AML-193 (cell line): Measurements from ENCODE around the gene PRSS27.
A peak's percentile ranks its signal among the peaks of the same experiment; 100 is the strongest.
"Not testable (repeated sequence)": the region's sequence is repeated elsewhere in the genome, so short reads cannot be mapped to it uniquely, and the experiment has no call there.

Source experiments
- DNase-seq, 2 experiments: peaks; one replicate each; lab custom pipeline; 2025; lab: John Stamatoyannopoulos, UW

Gene PRSS27

GRCh38 chr16:2724088-2724676 lies 4.2 kb upstream of the PRSS27 start:
- no peak for DNase-seq

- DNase-seq, result not testable (repeated sequence)
Measured at GRCh38 chr16:2721634-2722173, 1.7 kb upstream of the PRSS27 start.

GRCh38 chr16:2720719-2721633 lies 952 bp upstream of the PRSS27 start:
- DNase-seq, result peak; percentile 62 to 66

- no peak for DNase-seq
Measured at GRCh38 chr16:2719328-2720063, 528 bp downstream of the PRSS27 start.

GRCh38 chr16:2717383-2718263 lies 2.4 kb downstream of the PRSS27 start:
- DNase-seq, result no peak

- DNase-seq, result no peak
Measured at GRCh38 chr16:2716948-2717347, 3.1 kb downstream of the PRSS27 start.

GRCh38 chr16:2715966-2716885 lies 3.8 kb downstream of the PRSS27 start:
- DNase-seq, result no peak

GRCh38 chr16:2715519-2715918 lies 4.5 kb downstream of the PRSS27 start:
- DNase-seq, result peak; percentile 11 to 31

- DNase-seq, result no peak
Measured at GRCh38 chr16:2715064-2715463, 5.0 kb downstream of the PRSS27 start.

- no peak for DNase-seq
Measured at GRCh38 chr16:2713985-2714774, 5.8 kb downstream of the PRSS27 start.

GRCh38 chr16:2713523-2713922 lies 6.5 kb downstream of the PRSS27 start:
- no peak for DNase-seq

GRCh38 chr16:2712546-2712945 lies 7.5 kb downstream of the PRSS27 start:
- no peak for DNase-seq

- no peak for DNase-seq
Measured at GRCh38 chr16:2712063-2712441, 8.0 kb downstream of the PRSS27 start.

- DNase-seq, result no peak
Measured at GRCh38 chr16:2711370-2712062, 8.5 kb downstream of the PRSS27 start.

- DNase-seq, result no peak
Measured at GRCh38 chr16:2710711-2711231, 9.3 kb downstream of the PRSS27 start.

GRCh38 chr16:2710021-2710710 lies 9.9 kb downstream of the PRSS27 start:
- no peak for DNase-seq

GRCh38 chr16:2709588-2709984 lies 10.4 kb downstream of the PRSS27 start:
- no peak for DNase-seq

- DNase-seq, result no peak
Measured at GRCh38 chr16:2708955-2709587, 11.0 kb downstream of the PRSS27 start.
